GM19035 (cell line): ENCODE data around the gene SLC7A8.
A peak's percentile ranks its signal among the peaks of the same experiment; 100 is the strongest.

Experiments
- ATAC-seq: cut with Tn5 transposase; IDR thresholded peaks from one replicate; pipeline ENCODE4 v1.9.1; 2021; ENCODE audit not compliant: unreplicated experiment

SLC7A8 gene

GRCh38 chr14:23132970-23133369 is 50.5 kb downstream of the SLC7A8 start:
- no peak for ATAC-seq

GRCh38 chr14:23131482-23131881 is 52.0 kb downstream of the SLC7A8 start:
- no peak for ATAC-seq

- no peak for ATAC-seq
Observed at GRCh38 chr14:23130871-23131270, 52.6 kb downstream of the SLC7A8 start.

DNA sequence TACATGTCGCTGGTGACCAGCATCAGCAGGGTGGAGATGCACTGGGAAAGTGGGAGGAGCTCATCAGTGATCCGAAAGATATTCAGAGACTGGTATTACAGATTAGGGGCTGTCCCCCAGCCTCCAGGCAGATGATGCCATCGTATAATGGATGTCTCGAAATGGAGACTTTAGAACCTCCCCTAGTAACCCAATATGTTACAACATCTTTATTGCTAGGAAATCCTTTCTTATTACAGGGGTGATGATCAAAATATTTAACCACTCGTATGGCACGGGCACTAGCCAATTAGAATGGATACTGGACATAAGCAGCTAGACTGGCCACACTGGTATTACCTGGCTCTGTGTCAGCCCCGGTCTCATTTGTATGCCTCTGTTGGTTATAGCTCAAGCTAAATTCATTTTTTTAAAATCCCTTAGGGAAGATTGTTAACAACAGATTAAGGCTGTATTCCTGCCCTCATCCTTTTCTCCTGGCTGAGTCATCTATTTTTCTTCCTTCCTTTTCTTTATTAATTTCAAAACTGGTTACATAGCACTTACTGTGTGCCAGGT is 53.6 kb downstream of the SLC7A8 start:
- ATAC-seq = no peak

- no peak for ATAC-seq
Observed at GRCh38 chr14:23128969-23129758, 54.3 kb downstream of the SLC7A8 start.

GRCh38 chr14:23127861-23128260 is 55.6 kb downstream of the SLC7A8 start:
- ATAC-seq = no peak

DNA sequence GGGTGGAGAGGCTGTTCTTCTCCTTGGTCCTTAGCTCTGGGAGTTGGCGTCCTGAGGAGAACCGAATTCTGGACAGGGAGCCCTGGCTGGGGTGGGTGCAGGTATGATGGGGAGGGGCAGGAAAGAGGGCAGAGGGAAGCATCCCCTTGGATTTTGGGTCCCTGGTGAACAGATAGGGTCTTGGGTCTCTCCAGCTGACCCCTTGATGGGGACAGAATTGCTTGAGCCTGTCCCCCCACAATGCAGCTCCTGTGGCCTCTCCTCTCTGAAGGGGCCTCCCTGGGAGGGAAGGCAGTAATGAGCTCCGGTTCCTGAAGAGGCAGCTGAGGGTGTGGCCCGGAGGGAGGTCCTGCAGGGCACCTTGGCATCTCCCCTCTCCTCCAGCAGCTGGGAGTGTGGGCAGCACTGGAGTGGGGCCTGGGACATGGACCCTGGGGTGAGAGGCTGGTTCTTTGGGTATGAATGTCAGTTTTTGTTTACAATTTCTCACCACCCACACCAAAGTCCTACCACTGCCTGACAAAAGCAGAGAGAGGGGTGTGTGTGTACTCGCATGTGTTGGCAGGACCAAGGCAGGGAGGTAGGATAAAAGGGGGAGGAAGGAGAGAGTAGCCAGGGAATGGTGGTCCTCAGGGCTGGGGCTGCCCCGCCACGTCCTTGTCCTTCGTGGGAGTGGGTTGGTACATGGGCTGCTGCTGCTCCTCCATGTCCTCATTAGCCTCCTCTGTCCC is 56.7 kb downstream of the SLC7A8 start:
- ATAC-seq = no peak

GRCh38 chr14:23125933-23126524 is 57.4 kb downstream of the SLC7A8 start:
- no peak for ATAC-seq

DNA sequence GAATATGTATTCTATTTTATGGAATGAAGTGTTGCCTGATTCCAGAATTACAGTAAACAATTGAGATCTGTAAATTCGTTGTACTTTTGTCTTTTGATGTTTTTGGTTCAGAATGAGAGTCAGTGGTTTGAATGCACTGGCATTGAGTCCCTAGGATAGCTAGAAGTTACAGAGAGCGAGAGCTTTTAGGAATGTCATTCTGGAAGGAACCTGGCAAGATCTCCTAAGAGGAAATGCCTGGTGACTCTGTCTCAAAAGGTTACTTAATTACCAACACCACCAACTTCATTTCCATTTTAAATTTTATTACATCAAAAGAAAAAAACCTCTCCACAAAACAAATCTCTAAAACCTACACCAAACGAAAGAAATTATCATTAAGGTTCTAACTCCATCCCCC is 58.4 kb downstream of the SLC7A8 start:
- ATAC-seq = no peak

DNA sequence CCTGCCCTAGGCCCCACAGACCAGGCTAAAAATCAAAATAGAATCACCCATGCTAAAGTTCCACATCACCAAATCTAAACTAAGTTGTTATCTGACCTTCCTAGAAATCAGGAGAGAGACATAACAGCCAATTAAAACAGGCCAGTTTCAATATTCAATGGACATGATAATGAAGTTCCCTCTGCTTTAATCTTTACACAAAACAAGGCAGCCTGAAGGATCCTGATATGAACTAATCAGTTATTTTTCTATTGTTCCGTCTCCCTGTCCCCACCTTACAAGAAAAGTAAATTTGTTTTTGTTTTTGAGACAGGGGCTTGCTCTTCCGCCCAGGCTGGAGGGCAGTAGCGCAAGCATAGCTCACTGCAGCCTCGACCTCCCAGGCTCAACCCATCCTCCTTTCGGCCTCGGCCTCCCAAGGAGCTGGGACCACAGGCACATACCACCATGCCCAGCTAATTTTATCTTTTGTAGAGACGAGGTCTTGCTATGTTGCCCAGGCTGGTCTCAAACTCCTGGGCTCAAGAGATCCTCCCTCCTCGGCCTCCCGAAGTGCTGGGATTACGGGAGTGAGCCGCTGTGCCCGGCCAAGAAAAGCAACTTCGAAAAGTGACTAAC is 59.0 kb downstream of the SLC7A8 start:
- no peak for ATAC-seq

DNA sequence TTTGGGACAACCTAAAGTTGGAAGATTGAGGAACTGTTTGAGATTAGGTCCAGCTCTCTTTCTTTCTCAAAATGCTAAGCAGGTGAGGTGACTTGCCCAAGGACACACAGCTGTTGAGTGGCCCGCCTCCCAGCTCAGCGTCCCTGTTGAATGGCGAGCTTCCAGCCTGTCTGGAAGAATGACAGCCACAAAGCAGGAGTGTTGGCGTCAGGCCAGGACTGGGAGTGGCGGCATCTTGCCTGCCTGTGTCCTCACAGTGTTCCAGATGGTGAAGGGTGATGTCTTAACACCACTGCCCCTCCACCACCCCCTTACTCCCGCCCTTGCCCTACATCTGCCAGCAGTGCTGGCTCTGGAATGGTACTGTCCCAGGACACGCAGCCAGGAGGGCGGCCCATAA is 60.0 kb downstream of the SLC7A8 start:
- no peak for ATAC-seq

DNA sequence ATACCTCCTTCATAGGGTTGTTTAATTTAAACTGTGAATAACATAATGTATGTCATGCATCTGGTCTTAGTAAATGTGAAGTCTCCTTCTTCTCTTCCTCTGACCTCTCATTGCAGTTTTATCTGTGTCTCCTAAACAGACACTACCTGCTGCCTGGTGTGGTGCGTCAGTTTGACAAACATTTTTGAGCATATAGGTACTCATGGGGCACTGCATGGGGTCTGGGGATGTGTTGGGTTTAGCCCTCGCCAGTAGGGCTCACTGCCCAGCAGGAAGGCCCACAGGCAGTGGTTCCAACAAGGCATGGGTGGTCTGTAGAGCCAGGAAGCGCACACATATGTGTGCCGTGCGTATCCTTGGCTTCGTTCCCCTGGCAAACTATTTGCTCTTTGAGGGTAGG is 61.4 kb downstream of the SLC7A8 start:
- no peak for ATAC-seq

GRCh38 chr14:23121361-23121771 is 62.1 kb downstream of the SLC7A8 start:
- ATAC-seq = no peak

- peak; percentile 78 for ATAC-seq
Observed at GRCh38 chr14:23120541-23121251, 62.8 kb downstream of the SLC7A8 start.

DNA sequence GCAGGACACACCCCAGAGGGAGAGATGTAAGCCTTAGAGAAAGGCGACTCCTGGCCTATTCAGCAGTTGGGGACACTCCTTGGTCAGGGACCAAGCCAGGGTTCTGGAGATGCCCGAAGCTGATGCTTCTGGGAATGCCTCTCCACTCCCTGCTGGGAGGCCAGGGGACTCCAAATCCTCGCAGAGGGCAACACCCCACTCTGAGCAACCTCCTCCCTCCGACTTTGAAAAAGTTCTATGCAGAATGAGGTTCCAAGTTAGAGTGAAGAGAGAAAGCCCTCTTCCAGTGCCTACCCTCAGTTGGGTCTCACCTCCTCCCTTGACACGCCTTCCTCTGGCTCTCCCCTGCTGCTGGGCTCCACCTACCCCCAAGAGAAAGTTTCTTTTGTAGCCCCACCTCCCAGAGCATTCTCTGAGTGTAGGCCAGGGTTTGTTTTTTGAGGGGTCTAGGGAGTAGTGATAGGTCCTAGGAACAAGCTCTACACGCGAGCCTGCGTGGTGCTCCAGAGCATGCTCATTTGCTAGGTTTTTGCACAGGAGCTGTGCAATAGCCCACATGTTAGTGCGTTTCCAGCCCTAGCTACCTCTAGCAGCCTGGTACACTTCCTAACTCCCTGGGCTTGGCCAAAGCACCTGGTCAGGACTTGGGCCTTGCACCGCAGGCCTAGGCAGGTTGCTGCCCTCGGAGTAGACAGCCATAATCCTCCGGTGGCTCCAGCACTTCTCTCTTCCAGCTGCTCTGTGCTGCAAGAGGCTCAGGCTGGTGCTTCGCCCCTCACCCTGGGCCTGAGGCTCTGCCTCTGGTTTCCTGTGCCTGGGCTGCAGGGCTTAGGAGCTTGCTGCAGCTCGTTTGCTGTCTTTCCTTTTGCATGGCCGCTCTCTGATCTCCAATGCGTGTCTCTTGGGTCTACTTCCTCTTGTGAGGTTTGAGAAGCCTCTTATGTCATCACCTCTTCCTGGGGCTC is 63.8 kb downstream of the SLC7A8 start:
- no peak for ATAC-seq

- no peak for ATAC-seq
Observed at GRCh38 chr14:23118506-23119362, 64.7 kb downstream of the SLC7A8 start, which contains the start of gene CEBPE. Gene CEBPE, minus strand, starts transcription at chr14:23119255. Its CDS starts 164 bp downstream, at chr14:23119091.

- no peak for ATAC-seq
Observed at GRCh38 chr14:23117371-23118020, 66.0 kb downstream of the SLC7A8 start.

GRCh38 chr14:23115918-23116317 is 67.5 kb downstream of the SLC7A8 start:
- ATAC-seq = no peak
